Glomerular endothelial cell (primary cell): ENCODE measurements around the gene ACO2. TPM values are rescaled to one million over a fixed set of nuclear protein-coding genes. Genes with fewer than 3 reads are reported as not detected.

ENCODE experiments used
- DNase-seq: peaks from one replicate; pipeline ENCODE4 v3.0.0-alpha.2; 2011; ENCODE audit warnings: low read depth, low spot score; ENCODE audit errors: extremely low read depth
- total RNA-seq: library from RNA; depleted of rRNA; stranded (reverse); fragments of >200 nt; gene quantifications from 2 replicates; pipeline ENCODE4 v1.2.3, GENCODE V29; 2015

Gene ACO2
- total RNA-seq, 1 donor from 2014 or later: 87.2 TPM

- DNase-seq: no peak
These were observed 18.4 kb downstream of the ACO2 start for GRCh38 chr22:41487037-41487935.

- no peak for DNase-seq
These were observed 19.2 kb downstream of the ACO2 start for GRCh38 chr22:41488076-41488475.

GRCh38 chr22:41488596-41489385, 19.9 kb downstream of the ACO2 start:
- DNase-seq: no peak

- DNase-seq: no peak
These were observed 22.6 kb downstream of the ACO2 start for GRCh38 chr22:41491374-41492100.

- no peak for DNase-seq
These were observed 29.5 kb downstream of the ACO2 start for GRCh38 chr22:41498303-41498835.

DNA sequence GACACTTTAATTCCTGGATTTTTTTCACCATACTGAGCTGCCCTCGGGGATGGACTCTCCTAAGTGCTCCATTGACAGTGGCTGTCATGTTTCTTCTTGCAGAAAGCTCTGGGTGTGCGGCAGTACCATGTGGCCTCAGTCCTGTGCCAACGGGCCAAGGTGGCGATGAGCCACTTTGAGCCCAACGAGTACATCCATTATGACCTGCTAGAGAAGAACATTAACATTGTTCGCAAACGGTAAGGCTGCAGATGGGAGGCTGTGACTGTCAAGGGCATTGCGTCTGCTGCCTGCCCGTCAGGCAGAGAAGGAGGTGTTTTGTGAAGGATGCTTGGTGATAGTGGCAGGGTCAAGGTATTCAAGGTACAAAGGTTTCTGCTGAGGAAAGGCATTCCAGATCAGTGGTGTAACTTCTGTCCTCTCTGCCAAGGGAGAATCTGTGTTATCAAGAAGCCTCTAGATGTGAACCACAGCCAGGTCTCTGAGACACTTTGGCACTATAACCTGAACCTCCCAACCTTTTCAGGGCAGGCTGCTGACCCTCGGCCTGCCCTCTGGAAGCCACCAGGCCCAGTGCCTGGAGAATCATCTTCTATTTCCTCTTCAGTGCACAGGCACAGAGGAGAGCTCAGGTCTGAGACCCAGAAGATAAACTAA, 30.8 kb downstream of the ACO2 start:
- DNase-seq: no peak

- no peak for DNase-seq
These were observed 31.4 kb downstream of the ACO2 start for GRCh38 chr22:41500303-41500702.

DNA sequence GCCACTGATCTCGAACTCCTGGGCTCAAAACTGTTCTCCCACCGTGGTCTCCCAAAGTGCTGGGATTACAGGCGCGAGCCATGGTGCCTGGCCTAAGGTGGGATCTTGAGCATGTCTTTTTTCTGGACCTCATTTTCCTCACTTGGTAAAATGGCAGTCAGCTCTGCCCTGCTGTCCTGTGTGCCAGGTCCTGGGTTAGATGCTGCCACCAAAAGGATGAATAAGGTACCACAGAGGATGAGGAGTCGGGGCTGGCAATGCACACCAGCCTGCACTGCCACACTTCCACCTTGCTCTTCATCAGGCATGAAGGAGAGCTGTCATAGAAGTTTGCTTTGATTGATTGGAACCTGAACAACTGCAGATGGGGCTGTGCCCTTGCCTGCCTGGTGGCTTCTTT, 32.3 kb downstream of the ACO2 start:
- no peak for DNase-seq

DNA sequence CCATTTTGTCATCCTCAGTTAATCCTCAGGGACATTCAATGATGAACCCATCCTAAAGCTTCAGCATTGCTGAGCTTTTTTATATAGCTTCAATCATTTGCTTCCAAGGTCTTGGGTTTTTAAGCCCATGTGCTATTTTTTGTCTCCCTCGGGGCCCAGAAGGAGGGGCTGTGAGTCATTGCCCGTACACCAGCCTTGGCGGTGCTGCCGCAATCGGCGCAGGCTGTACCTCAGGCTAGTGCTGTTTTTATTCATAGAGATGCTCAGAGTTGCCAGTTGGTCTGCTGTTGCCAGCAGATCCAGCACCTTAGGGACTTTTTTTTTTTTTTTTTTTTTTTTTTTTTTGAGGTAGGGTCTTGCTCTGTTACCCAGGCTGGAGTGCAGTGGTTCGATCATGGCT, 35.5 kb downstream of the ACO2 start:
- no peak for DNase-seq

DNA sequence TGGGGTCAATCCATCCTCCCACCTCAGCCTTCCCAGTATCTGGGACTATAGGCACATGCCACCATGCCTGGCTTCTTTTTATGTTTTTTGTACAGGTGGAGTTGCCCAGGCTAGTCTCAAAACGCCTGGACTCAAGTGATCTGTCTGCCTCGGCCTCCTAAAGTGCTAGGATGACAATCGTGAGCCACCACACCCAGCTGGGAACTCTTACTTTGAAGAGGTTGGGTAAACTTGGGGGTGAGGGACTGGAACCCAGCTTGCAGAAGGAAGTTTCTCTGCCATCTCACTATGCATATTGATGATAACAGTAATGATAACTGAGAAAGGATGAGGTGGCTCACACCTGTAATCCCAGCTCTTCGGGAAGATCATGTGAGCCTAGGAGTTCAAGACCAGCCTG, 35.9 kb downstream of the ACO2 start:
- no peak for DNase-seq

DNA sequence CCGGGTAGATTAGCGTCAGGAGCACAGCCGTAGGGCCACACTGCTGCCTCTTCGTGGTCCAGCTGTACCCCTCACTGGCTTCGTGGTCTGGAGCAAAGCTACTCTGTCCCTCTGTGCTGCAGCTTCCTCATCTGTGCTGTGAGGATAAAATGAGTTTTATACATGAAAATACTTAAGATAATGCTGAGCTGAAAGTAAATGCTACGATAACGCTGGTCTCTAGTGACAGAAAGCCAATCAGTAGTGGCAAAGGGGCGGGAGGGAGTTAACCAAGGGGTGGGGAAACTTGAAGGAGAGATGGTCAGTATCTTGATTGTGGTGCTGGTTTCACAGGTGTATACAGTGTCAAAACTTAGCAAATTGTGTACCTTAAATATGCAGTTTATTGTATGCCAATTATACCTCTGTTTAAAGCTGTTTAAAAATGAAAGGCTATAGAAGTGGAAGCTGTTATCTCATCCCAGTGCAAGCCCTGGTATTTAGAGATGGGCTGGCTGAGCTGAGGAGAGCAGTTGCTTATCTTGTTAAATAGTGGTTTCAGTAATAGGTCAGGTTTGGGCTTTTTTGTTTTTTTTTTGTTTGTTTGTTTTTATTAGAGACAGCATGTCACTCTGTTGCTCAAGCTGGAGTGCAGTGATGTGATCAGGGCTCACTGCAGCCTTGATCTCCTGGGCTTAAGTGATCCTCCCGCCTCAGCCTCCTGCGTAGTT, 36.7 kb downstream of the ACO2 start:
- no peak for DNase-seq

DNA sequence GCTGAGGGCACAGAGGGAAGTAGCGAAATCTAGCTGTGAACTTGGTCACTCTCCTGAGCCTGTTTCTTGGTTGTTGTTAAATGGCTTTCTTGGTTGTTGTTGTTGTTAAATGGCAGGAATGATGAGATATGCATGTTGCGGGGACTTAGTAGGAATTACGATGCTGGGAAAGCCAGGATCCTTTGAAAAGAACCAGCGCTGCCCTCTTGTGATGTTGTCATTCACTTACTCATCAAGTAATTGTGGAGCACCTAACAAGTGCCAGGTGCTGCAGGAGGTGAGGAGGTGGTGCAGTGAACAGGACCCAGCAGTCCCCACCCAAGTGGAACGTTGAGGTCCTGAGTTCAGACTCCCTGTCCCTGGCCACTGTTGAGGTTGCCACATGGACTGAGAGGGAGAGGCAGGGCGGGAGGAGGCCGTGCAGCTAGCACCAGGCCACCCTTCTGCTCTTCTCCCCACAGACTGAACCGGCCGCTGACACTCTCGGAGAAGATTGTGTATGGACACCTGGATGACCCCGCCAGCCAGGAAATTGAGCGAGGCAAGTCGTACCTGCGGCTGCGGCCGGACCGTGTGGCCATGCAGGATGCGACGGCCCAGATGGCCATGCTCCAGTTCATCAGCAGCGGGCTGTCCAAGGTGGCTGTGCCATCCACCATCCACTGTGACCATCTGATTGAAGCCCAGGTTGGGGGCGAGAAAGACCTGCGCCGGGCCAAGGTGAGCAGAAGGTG, 38.6 kb downstream of the ACO2 start:
- DNase-seq: no peak

GRCh38 chr22:41508770-41509170, 39.9 kb downstream of the ACO2 start:
- DNase-seq: no peak

DNA sequence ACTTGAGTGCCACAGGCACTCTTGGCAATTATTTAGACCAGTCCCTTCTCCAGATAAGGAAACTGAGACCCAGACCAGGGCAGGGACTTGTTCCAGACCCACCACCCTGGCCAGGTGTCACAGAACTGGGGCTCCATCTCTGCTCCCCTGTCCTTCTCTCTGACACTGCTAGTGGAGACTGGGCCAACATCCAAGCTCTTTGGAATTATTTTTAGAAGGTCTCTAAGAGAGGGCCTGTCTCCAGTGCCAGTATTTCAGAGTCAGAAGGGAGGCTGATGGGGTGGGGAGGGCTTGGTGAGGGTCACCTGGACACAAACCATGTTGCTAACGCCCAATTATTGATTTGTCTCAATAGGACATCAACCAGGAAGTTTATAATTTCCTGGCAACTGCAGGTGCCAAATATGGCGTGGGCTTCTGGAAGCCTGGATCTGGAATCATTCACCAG, 42.6 kb downstream of the ACO2 start:
- no peak for DNase-seq

DNA sequence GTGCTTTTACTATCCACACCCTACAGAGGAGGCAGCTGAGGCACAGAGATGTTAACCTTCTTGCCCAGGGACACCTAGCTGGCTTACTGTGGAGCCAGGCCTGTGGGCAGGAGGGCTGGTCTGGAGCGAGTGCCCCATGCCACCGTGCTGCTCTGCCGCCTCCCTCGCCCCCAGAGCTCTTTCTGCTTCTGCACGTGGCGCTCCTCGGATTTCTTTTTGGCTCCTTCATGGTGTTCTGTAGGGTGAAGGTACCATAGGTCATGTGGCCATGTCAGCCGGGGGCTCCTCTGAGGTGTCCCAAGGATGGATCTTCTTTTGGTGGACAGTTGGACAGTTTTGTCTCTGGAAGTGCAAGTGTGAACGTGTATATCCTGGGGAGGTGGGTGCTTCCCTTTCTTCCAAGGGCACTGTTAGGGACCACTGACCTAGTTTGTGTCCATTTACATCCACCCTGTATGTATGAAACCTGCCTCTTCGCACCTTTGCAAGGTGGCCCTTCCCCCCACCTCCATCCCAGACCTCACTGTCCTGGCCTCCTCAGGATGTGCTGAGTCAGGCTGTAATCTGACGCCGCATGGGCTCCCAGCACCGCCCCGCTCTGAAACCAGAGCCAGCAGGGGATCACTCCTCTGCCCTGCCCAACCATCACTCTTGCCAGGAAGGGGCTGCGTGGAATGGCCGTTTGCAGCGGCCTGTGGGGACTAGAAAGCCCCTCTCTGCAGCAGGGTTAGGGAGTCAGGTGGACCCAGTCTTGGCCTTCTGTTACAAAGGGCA, 43.7 kb downstream of the ACO2 start:
- DNase-seq: no peak

DNA sequence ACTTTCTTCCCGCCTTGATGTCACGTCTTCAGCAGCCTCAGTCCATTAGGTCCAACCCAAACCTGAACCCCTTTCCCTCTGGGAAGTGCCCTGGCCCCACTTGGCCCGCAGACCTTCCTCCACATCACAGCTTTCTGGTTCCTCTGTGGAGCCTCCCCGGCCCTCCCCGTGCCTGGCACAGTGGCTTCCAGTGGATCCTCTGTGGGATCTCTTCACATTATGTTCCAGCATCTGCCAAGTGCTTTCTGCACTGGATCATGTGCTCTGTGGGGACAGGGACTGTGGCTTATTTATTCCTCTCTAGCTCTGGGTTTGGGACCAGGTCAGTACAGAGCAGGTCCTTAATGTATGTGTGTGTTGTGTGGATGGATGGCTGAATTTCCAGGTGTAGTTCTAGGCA, 44.5 kb downstream of the ACO2 start:
- DNase-seq: no peak

- DNase-seq: no peak
These were observed 47.5 kb downstream of the ACO2 start for GRCh38 chr22:41516462-41516861.
